Lower leg skin (tissue), 3 donors: Measurements from ENCODE around the gene MPL.

Source experiments
- CTCF ChIP-seq, 3 donors: fragments of 450-650 bp; IDR thresholded peaks; one replicate each; pipeline ENCODE4 v1.5.1; 2016; ENCODE audit warnings: antibody characterized with exemption in 3 of 3, mild to moderate bottlenecking in 3 of 3, moderate library complexity in 2 of 3
- POLR2A ChIP-seq, 2 donors: fragments of 450-650 bp; IDR thresholded peaks; one replicate each; pipeline ENCODE4 v1.6.1; 2016 to 2017; ENCODE audit warnings: antibody characterized with exemption in 2 of 2, mild to moderate bottlenecking in 1 of 2, moderate library complexity in 1 of 2

DNA sequence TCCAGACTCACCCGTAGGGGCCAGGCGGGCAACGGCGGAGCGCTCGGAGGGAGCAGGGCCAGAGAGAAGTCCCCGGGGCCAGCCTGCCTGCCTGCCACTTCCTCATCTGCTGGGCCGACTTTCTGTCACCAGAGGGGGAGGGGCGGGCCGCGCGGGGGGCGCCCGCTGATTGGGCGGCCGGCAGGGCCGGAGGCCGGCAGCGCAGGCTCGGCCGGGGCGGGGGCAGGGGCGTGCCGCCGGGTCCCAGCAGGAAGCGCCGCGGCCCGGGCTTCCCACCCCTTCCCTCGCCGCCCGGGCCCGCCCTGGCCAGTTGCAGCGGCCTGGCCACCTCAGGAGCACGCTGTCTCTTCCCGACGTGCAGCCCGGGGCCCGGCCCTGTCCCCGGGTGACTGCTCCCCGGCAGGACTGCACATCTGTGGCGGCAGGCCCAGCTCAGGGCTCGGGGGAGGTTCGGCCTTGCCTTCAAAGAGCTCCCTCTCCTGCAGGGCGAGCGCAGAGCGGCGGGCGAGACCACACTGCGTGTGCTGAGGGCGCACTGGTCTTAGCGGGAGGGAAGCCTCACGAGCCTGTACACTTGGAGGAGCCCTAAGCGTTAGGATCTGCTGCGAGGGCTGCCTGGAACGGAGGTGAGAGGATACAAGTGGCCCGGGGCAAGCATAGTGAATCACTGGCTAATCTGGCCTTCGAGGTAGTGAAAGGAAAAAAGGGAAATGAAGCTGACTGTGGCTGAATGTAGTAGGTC, 30.5 kb downstream of the MPL start, which contains the start of gene ELOVL1:
- TF ChIP-seq CTCF (IDR thresholded peaks at IDR 0.05) (no peak), POLR2A (IDR thresholded peaks at IDR 0.05) (no peak)
